ENCODE measurements around the gene TFEC. TPM values are rescaled to one million over a fixed set of nuclear protein-coding genes. Genes with fewer than 3 reads are reported as not detected.

TFEC gene
- total RNA-seq, 3 donors from 2014 or later, result 2.3 to 3.8 (median 2.8) TPM

GRCh38 chr7:115951547-115951946 lies 79.0 kb downstream of the TFEC start:
- intact Hi-C loops (cut with DNase I, micrococcal nuclease), result no loop called here
- no peak for DNase-seq
- no peaks in the 10 kb centered on the region for H3K9me3 ChIP-seq
- H3K4me3 ChIP-seq, result no peak overlapping the region
- ATAC-seq, result no peak
- no peak for TF ChIP-seq CTCF (IDR thresholded peaks at IDR 0.05)
- H3K4me1 ChIP-seq (ENCODE audit: low read depth), result no peaks in the 10 kb centered on the region
- no peaks in the 10 kb centered on the region for H3K36me3 ChIP-seq (ENCODE audit: low read depth)

DNA sequence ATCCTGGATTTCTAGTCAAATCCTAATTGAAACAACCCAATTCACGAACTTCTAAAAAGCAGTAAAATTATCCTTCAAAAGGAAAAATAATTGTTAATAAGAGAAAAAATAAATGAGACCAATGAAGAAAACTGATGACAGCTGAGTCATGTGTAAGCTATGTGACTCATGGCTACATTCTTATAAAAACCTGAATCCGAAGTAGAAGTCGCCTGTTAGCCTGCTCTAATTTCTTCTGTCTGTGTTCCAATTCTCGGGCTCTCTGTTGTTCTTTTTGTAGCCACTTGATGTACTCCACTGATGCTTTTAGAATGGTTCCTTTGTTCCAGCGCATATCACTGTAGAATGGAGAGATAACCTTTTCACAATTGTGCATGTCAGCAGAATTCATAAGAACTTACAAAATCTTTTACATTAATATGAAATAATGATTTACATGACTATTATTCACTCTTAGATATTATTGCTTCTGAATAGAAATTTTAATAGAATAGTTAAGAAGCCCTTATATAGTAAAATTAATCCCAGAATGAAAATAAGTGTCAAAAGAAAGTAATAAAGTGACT lies 88.8 kb downstream of the TFEC start:
- no peaks in the 10 kb centered on the region for H3K9me3 ChIP-seq
- no peaks in the 10 kb centered on the region for H3K4me1 ChIP-seq (ENCODE audit: low read depth)
- no peaks in the 10 kb centered on the region for H3K36me3 ChIP-seq (ENCODE audit: low read depth)
- ATAC-seq (no peak), DNase-seq (no peak)
- H3K4me3 ChIP-seq, result no peak overlapping the region
- intact Hi-C loops (cut with DNase I, micrococcal nuclease), result no loop called here
- TF ChIP-seq CTCF (IDR thresholded peaks at IDR 0.05), result no peak

GRCh38 chr7:115940460-115941060 lies 90.0 kb downstream of the TFEC start:
- Histone ChIP-seq H3K9me3 (no peaks in the 10 kb centered on the region), H3K4me1 (ENCODE audit: low read depth) (no peaks in the 10 kb centered on the region), H3K4me3 (no peak overlapping the region), H3K36me3 (ENCODE audit: low read depth) (no peaks in the 10 kb centered on the region)
- no peak for ATAC-seq
- intact Hi-C loops (cut with DNase I, micrococcal nuclease), result no loop called here
- no peak for TF ChIP-seq CTCF (IDR thresholded peaks at IDR 0.05)
- no peak for DNase-seq

GRCh38 chr7:115937960-115938359 lies 92.6 kb downstream of the TFEC start:
- Histone ChIP-seq H3K4me1 (ENCODE audit: low read depth) (no peaks in the 10 kb centered on the region), H3K9me3 (no peaks in the 10 kb centered on the region), H3K36me3 (ENCODE audit: low read depth) (no peaks in the 10 kb centered on the region), H3K4me3 (no peak overlapping the region)
- DNase-seq (no peak), ATAC-seq (no peak)
- no peak for TF ChIP-seq CTCF (IDR thresholded peaks at IDR 0.05)
- intact Hi-C loops (cut with DNase I, micrococcal nuclease), result no loop called here

- no peak for TF ChIP-seq CTCF (IDR thresholded peaks at IDR 0.05)
- intact Hi-C loops (cut with DNase I, micrococcal nuclease), result no loop called here
- DNase-seq (no peak), ATAC-seq (no peak)
- no peak overlapping the region for H3K4me3 ChIP-seq
- no peaks in the 10 kb centered on the region for H3K4me1 ChIP-seq (ENCODE audit: low read depth)
- no peaks in the 10 kb centered on the region for H3K9me3 ChIP-seq
- H3K36me3 ChIP-seq (ENCODE audit: low read depth), result no peaks in the 10 kb centered on the region
These were observed 97.1 kb downstream of the TFEC start for GRCh38 chr7:115933471-115933870.
